ENCODE results near the gene MDFIC. TPM values are rescaled to one million over a fixed set of nuclear protein-coding genes. Genes with fewer than 3 reads are reported as not detected.

The MDFIC gene
- polyA plus RNA-seq, 1 donor (not counting 4 experiments of a cell fraction or from before 2014, with no cell fraction given), result 8.5 TPM

DNA sequence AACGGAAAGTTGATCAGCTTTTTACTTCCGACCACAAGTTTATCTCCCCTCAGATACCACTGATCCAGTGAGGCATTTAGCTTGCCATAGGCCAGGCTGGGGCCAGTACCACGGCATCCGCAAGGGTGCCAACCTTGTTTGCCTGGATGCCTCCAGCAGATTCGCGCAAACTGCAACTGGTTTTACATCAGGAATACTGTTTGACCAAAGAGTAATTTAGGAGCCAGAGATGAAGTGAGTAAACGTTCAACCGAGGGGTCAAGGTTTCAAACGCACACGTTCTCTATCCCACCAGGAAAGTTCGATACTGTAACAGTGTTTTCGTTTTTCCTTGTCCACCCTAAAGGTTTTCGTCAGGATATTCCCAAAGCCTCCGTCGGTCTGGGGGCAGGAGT lies 266 bp upstream of the MDFIC start:
- no peaks in the 10 kb centered on the region for H3K36me3 ChIP-seq (ENCODE audit: control insufficient read depth in 2 of 2, extremely low read depth in 1 of 2, insufficient read depth in 2 of 2, low read length in 2 of 2)
- dilution Hi-C loops (cut with MboI; ENCODE audit: extremely low pct_ligation_motif_present, low sequenced_read_pairs), result no loop called here
- no peak for FAIRE-seq
- no peaks in the 10 kb centered on the region for H3K9me3 ChIP-seq (ENCODE audit: control insufficient read depth, low read depth, low read length)
- no peaks in the 10 kb centered on the region for H4K20me1 ChIP-seq (ENCODE audit: control insufficient read depth, extremely low read depth, insufficient read depth, low read length)
- H3K27me3 ChIP-seq (ENCODE audit: control insufficient read depth, extremely low read depth, insufficient read depth, low read length), result no peaks in the 10 kb centered on the region
- H3K4me2 ChIP-seq (ENCODE audit: control insufficient read depth, extremely low read depth, insufficient read depth, low read depth, low read length), result peak overlapping the region; percentile 96
- TF ChIP-seq, protein P1, sequence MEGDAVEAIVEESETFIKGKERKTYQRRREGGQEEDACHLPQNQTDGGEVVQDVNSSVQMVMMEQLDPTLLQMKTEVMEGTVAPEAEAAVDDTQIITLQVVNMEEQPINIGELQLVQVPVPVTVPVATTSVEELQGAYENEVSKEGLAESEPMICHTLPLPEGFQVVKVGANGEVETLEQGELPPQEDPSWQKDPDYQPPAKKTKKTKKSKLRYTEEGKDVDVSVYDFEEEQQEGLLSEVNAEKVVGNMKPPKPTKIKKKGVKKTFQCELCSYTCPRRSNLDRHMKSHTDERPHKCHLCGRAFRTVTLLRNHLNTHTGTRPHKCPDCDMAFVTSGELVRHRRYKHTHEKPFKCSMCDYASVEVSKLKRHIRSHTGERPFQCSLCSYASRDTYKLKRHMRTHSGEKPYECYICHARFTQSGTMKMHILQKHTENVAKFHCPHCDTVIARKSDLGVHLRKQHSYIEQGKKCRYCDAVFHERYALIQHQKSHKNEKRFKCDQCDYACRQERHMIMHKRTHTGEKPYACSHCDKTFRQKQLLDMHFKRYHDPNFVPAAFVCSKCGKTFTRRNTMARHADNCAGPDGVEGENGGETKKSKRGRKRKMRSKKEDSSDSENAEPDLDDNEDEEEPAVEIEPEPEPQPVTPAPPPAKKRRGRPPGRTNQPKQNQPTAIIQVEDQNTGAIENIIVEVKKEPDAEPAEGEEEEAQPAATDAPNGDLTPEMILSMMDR (optimal IDR thresholded peaks at IDR 0.05 in 1 of 3, IDR thresholded peaks at IDR 0.05 in 1 of 3, conservative IDR thresholded peaks at IDR 0.05 in 1 of 3; ENCODE audit: extremely low read depth in 1 of 3, insufficient read depth in 2 of 3, low read length in 3 of 3), result no peak
- TF ChIP-seq EZH2 (IDR thresholded peaks at IDR 0.05; ENCODE audit: low read length), result no peak
- no peak overlapping the region for H3K9ac ChIP-seq (ENCODE audit: control insufficient read depth, extremely low read depth, insufficient read depth, low read length)
- DNase-seq (ENCODE audit: low read depth, low spot score), result no peak
- H3K27ac ChIP-seq (ENCODE audit: control insufficient read depth, insufficient read depth, low read length), result no peak overlapping the region
- H3K9me1 ChIP-seq (ENCODE audit: control insufficient read depth, extremely low read depth, insufficient read depth, low read length), result no peaks in the 10 kb centered on the region
- peaks cover 16% of the 10 kb centered on the region for H3K4me1 ChIP-seq (ENCODE audit: control insufficient read depth, extremely low read depth, insufficient read depth, low read length)
- H3K4me3 ChIP-seq (ENCODE audit: control insufficient read depth in 2 of 3, extremely low read depth in 1 of 3, insufficient read depth in 2 of 3, low read depth in 1 of 3, low read length in 3 of 3), result no peak overlapping the region
- no peaks in the 10 kb centered on the region for H3K79me2 ChIP-seq (ENCODE audit: control insufficient read depth, insufficient read depth, low read length)
- peak overlapping the region; percentile 20 for H2AFZ ChIP-seq (ENCODE audit: control insufficient read depth, low read length)

DNA sequence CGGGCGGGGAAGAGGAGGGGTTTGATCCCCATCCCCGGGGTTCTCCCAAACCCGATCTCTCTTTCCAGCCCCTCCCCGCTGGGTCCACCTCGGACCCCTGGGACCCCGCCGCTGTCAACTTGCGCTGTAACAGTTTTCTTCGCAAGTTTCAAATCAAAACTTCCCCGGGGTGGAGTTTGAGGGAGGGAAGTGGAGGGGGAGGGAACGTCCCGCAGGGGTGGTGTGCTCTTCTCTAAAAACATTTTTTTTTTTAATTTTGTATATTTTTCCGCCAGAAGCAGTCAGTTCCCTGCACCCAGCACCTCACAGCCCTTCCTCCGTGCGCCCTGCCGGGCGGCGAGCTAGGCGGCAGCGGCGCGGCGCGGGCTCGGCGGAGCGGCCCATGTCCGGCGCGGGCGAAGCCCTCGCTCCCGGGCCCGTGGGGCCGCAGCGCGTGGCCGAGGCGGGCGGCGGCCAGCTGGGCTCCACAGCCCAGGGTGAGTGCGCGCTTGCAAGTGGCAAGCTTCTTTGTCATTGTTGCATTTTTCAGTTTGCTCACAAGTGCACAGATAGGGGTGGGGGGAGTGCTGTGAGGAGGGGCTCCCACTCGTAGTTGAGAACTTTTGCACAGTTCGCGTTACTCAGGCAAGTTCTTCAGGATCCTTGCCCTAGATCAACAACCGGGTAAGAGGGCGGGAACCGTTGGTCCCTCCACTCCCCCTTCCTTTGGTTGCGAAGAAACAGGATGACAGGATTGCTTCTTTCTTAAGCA lies 933 bp downstream of the MDFIC start:
- no peaks in the 10 kb centered on the region for H3K27me3 ChIP-seq (ENCODE audit: control insufficient read depth, extremely low read depth, insufficient read depth, low read length)
- FAIRE-seq (peak; percentile 68), DNase-seq (ENCODE audit: low read depth, low spot score) (no peak)
- peak overlapping the region; percentile 95 for H2AFZ ChIP-seq (ENCODE audit: control insufficient read depth, low read length)
- no peaks in the 10 kb centered on the region for H3K9me1 ChIP-seq (ENCODE audit: control insufficient read depth, extremely low read depth, insufficient read depth, low read length)
- H3K9me3 ChIP-seq (ENCODE audit: control insufficient read depth, low read depth, low read length), result no peaks in the 10 kb centered on the region
- peak overlapping the region; percentile 65 to 91 (median 79) for H3K4me3 ChIP-seq (ENCODE audit: control insufficient read depth in 2 of 3, extremely low read depth in 1 of 3, insufficient read depth in 2 of 3, low read depth in 1 of 3, low read length in 3 of 3)
- peak overlapping the region; percentile 61 for H3K27ac ChIP-seq (ENCODE audit: control insufficient read depth, insufficient read depth, low read length)
- no peaks in the 10 kb centered on the region for H4K20me1 ChIP-seq (ENCODE audit: control insufficient read depth, extremely low read depth, insufficient read depth, low read length)
- H3K9ac ChIP-seq (ENCODE audit: control insufficient read depth, extremely low read depth, insufficient read depth, low read length), result peak overlapping the region; percentile 80
- no peaks in the 10 kb centered on the region for H3K36me3 ChIP-seq (ENCODE audit: control insufficient read depth in 2 of 2, extremely low read depth in 1 of 2, insufficient read depth in 2 of 2, low read length in 2 of 2)
- H3K4me2 ChIP-seq (ENCODE audit: control insufficient read depth, extremely low read depth, insufficient read depth, low read depth, low read length), result peak overlapping the region; percentile 96
- dilution Hi-C loops (cut with MboI; ENCODE audit: extremely low pct_ligation_motif_present, low sequenced_read_pairs), result no loop called here
- no peaks in the 10 kb centered on the region for H3K79me2 ChIP-seq (ENCODE audit: control insufficient read depth, insufficient read depth, low read length)
- H3K4me1 ChIP-seq (ENCODE audit: control insufficient read depth, extremely low read depth, insufficient read depth, low read length), result peaks cover 12% of the 10 kb centered on the region
- no peak for TF ChIP-seq EZH2 (IDR thresholded peaks at IDR 0.05; ENCODE audit: low read length)
- TF ChIP-seq, protein P1 (optimal IDR thresholded peaks at IDR 0.05 in 1 of 3, IDR thresholded peaks at IDR 0.05 in 1 of 3, conservative IDR thresholded peaks at IDR 0.05 in 1 of 3; ENCODE audit: extremely low read depth in 1 of 3, insufficient read depth in 2 of 3, low read length in 3 of 3), result no peak

All from keratinocyte (primary cell).